Left forelimb (tissue), 1 donor: ENCODE results near the gene RCHY1.
"Not testable (repeated sequence)": the region's sequence is repeated elsewhere in the genome, so short reads cannot be mapped to it uniquely, and the experiment has no call there.

Experiments used
- DNase-seq: peaks from one replicate; pipeline ENCODE4 v3.0.0-alpha.2; 2018; ENCODE audit warnings: low spot score

Gene RCHY1

GRCh38 chr4:75514949-75515612, 878 bp upstream of the RCHY1 start:
- DNase-seq, result no peak

GRCh38 chr4:75513526-75514130, 575 bp downstream of the RCHY1 start:
- no peak for DNase-seq

- DNase-seq, result no peak
Measured at GRCh38 chr4:75512386-75513211, 1.6 kb downstream of the RCHY1 start.

- no peak for DNase-seq
Measured at GRCh38 chr4:75511841-75512240, 2.4 kb downstream of the RCHY1 start.

- not testable (repeated sequence) for DNase-seq
Measured at GRCh38 chr4:75509592-75509991, 4.6 kb downstream of the RCHY1 start.

GRCh38 chr4:75505630-75506029, 8.6 kb downstream of the RCHY1 start:
- DNase-seq, result no peak

GRCh38 chr4:75502671-75503070, 11.5 kb downstream of the RCHY1 start:
- no peak for DNase-seq

- DNase-seq, result no peak
Measured at GRCh38 chr4:75499900-75500299, 14.3 kb downstream of the RCHY1 start.

- no peak for DNase-seq
Measured at GRCh38 chr4:75498041-75498440, 16.2 kb downstream of the RCHY1 start.

- DNase-seq, result no peak
Measured at GRCh38 chr4:75497133-75497532, 17.1 kb downstream of the RCHY1 start.

- DNase-seq, result no peak
Measured at GRCh38 chr4:75496406-75496805, 17.8 kb downstream of the RCHY1 start.

GRCh38 chr4:75495476-75495875, 18.7 kb downstream of the RCHY1 start:
- DNase-seq, result no peak

- DNase-seq, result no peak
Measured at GRCh38 chr4:75494563-75494962, 19.6 kb downstream of the RCHY1 start.

GRCh38 chr4:75490155-75490554, 24.0 kb downstream of the RCHY1 start:
- no peak for DNase-seq

GRCh38 chr4:75484190-75484589, 30.0 kb downstream of the RCHY1 start:
- DNase-seq, result no peak

GRCh38 chr4:75477201-75477600, 37.0 kb downstream of the RCHY1 start:
- DNase-seq, result no peak

GRCh38 chr4:75470738-75471137, 43.5 kb downstream of the RCHY1 start:
- DNase-seq, result no peak

- DNase-seq, result no peak
Measured at GRCh38 chr4:75469896-75470295, 44.3 kb downstream of the RCHY1 start.

- DNase-seq, result no peak
Measured at GRCh38 chr4:75457365-75457764, 56.8 kb downstream of the RCHY1 start.

GRCh38 chr4:75434105-75434504, 80.1 kb downstream of the RCHY1 start:
- DNase-seq, result no peak

- DNase-seq, result no peak
Measured at GRCh38 chr4:75432683-75433082, 81.5 kb downstream of the RCHY1 start.

GRCh38 chr4:75429208-75429607, 85.0 kb downstream of the RCHY1 start:
- no peak for DNase-seq
